NCI-H2171 (cell line): ENCODE results near the gene PSMD8.
"Not testable (repeated sequence)": the region's sequence is repeated elsewhere in the genome, so short reads cannot be mapped to it uniquely, and the experiment has no call there.

ENCODE experiments used
- DNase-seq: peaks from one replicate; lab custom pipeline; 2025; lab: John Stamatoyannopoulos, UW

PSMD8 gene

GRCh38 chr19:38374332-38375097, at the start of gene PSMD8:
Gene PSMD8 (plus strand): TSS chr19:38374571. CDS start chr19:38374602, 31 bp downstream.
- DNase-seq, result peak; percentile 99

- DNase-seq, result no peak
Observed at GRCh38 chr19:38326591-38326990, 47.8 kb upstream of the PSMD8 start.

- DNase-seq, result no peak
Observed at GRCh38 chr19:38329651-38330050, 44.7 kb upstream of the PSMD8 start.

- no peak for DNase-seq
Observed at GRCh38 chr19:38331728-38332127, 42.6 kb upstream of the PSMD8 start.

GRCh38 chr19:38333245-38333644, 41.1 kb upstream of the PSMD8 start:
- DNase-seq, result no peak

GRCh38 chr19:38335949-38336637, 38.3 kb upstream of the PSMD8 start:
- peak; percentile 95 for DNase-seq

GRCh38 chr19:38336638-38337359, 37.6 kb upstream of the PSMD8 start:
- peak; percentile 98 for DNase-seq

GRCh38 chr19:38337360-38337653, 37.1 kb upstream of the PSMD8 start:
- no peak for DNase-seq

GRCh38 chr19:38339011-38339410, 35.4 kb upstream of the PSMD8 start:
- not testable (repeated sequence) for DNase-seq

GRCh38 chr19:38340927-38341326, 33.4 kb upstream of the PSMD8 start:
- no peak for DNase-seq

GRCh38 chr19:38346837-38347236, 27.5 kb upstream of the PSMD8 start:
- no peak for DNase-seq

GRCh38 chr19:38350883-38351282, 23.5 kb upstream of the PSMD8 start:
- DNase-seq, result no peak

- no peak for DNase-seq
Observed at GRCh38 chr19:38351865-38352395, 22.4 kb upstream of the PSMD8 start.

GRCh38 chr19:38352611-38353010, 21.8 kb upstream of the PSMD8 start:
- peak; percentile 87 for DNase-seq

GRCh38 chr19:38355728-38356725, 18.3 kb upstream of the PSMD8 start:
- no peak for DNase-seq

- no peak for DNase-seq
Observed at GRCh38 chr19:38358071-38358470, 16.3 kb upstream of the PSMD8 start.

GRCh38 chr19:38359242-38360021, 14.9 kb upstream of the PSMD8 start:
- no peak for DNase-seq

- no peak for DNase-seq
Observed at GRCh38 chr19:38360351-38360750, 14.0 kb upstream of the PSMD8 start.

GRCh38 chr19:38360839-38361631, 13.3 kb upstream of the PSMD8 start:
- DNase-seq, result no peak

- DNase-seq, result peak; percentile 90
Observed at GRCh38 chr19:38361633-38362075, 12.7 kb upstream of the PSMD8 start.
